Gastrocnemius medialis (tissue), 4 donors: ENCODE data around the gene PNMA6F.

ENCODE experiments used
- POLR2A ChIP-seq, 2 donors: fragments of 450-650 bp; IDR thresholded peaks; one replicate each; pipeline ENCODE4 v1.6.1; 2017; ENCODE audit warnings: antibody characterized with exemption in 2 of 2, mild to moderate bottlenecking in 2 of 2, moderate library complexity in 2 of 2
- TF ChIP-seq, protein P1 (sequence below), 5 experiments: fragments of 450-650 bp in 3 of 5; fragments of 200-600 bp in 2 of 5; sonication (generic) in 2 of 5; IDR thresholded peaks in 4 of 5; conservative IDR thresholded peaks in 1 of 5; 1 replicate in 4 of 5; 2 replicates in 1 of 5; pipeline ENCODE4 v1.5.1; 2016 to 2019; ENCODE audit warnings: antibody characterized with exemption in 5 of 5, mild to moderate bottlenecking in 3 of 5, moderate library complexity in 3 of 5

- TF ChIP-seq, protein P1, sequence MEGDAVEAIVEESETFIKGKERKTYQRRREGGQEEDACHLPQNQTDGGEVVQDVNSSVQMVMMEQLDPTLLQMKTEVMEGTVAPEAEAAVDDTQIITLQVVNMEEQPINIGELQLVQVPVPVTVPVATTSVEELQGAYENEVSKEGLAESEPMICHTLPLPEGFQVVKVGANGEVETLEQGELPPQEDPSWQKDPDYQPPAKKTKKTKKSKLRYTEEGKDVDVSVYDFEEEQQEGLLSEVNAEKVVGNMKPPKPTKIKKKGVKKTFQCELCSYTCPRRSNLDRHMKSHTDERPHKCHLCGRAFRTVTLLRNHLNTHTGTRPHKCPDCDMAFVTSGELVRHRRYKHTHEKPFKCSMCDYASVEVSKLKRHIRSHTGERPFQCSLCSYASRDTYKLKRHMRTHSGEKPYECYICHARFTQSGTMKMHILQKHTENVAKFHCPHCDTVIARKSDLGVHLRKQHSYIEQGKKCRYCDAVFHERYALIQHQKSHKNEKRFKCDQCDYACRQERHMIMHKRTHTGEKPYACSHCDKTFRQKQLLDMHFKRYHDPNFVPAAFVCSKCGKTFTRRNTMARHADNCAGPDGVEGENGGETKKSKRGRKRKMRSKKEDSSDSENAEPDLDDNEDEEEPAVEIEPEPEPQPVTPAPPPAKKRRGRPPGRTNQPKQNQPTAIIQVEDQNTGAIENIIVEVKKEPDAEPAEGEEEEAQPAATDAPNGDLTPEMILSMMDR (IDR thresholded peaks at IDR 0.05 in 4 of 5, conservative IDR thresholded peaks at IDR 0.05 in 1 of 5) = no peak
- no peak for TF ChIP-seq POLR2A (IDR thresholded peaks at IDR 0.05)
These were observed 15.4 kb upstream of the PNMA6F start for GRCh38 chrX:153336988-153337387.
